SKM-1 (cell line): ENCODE measurements around the gene IL23R.
"Not testable (repeated sequence)": the region's sequence is repeated elsewhere in the genome, so short reads cannot be mapped to it uniquely, and the experiment has no call there.

Source experiments
- DNase-seq: peaks from one replicate; lab custom pipeline; 2025; ENCODE audit not compliant: unreplicated experiment; lab: John Stamatoyannopoulos, UW

IL23R gene

GRCh38 chr1:67166196-67166595 lies at the start of gene IL23R:
Gene IL23R (plus strand): TSS chr1:67166454. CDS start chr1:67168121, 1,667 bp downstream.
- no peak for DNase-seq

- no peak for DNase-seq
These were observed 48.1 kb upstream of the IL23R start for GRCh38 chr1:67118191-67118590.

- DNase-seq, result no peak
These were observed 47.6 kb upstream of the IL23R start for GRCh38 chr1:67118646-67119045.

- no peak for DNase-seq
These were observed 45.2 kb upstream of the IL23R start for GRCh38 chr1:67120855-67121619.

- DNase-seq, result no peak
These were observed 41.8 kb upstream of the IL23R start for GRCh38 chr1:67124455-67124854.

DNA sequence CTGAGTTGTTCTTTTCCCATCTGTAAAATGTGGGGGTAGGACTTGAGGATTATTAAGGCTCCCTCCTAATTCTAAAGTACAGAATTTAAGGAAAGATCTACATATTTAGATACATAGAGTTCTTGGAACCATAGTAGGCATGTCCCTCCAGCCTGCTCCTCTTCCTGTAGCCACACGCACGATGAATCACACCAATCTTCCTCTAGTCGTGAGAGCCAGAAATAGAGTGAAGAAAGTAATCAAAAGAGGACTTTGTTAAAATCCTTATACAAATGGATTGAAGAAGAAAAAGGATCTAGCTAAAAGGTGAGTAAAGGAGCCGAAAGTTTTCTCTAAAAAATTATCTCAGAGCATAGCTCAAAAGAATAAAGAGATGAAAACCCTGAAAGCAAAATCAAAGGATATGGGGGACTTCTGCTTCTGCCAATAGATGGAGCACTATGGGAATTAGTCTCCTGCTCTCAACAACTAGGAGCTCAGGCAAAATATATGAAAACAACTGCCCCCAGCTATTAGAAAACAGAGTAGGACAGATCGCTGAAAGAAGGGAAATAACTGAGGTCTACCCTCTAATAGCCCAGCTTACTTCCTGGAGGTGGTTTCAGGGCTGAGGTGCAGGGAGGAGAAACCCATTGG lies 40.0 kb upstream of the IL23R start:
- no peak for DNase-seq

DNA sequence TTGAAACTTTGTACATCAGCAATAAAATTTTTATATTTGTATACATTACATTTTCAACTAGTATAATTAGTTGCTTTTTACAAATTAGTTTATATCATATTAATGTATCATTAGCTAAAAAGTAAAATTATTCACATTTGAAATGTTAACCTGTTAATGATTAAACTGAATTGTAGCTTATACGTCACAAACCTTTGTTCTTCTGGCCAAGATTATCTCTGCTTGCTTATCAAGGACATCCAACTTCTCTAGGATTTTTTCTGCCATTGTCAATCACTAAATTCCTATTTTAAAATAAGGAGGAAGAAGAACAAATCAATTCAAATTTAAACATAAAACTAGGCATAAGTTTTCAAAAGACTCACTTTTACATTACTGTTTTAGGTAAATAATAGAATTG lies 39.3 kb upstream of the IL23R start:
- DNase-seq, result no peak

DNA sequence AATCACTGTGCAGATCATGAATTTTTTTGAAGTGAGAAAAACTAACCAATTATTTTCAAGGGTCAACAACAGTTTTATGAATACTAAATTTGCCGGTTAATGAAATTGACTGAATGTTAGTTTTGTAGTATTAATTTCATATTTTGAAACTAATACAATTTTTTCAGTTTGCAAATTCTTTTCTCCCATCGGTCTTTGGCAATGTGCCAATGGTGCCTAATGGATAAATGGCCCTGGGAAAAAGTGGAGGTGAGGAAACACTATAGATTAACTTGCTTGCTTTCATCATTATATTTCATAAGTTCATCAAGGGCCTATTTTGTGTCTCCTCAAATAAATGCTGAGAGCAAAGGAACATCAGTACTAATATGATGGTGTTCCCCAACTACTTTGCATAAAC lies 35.6 kb upstream of the IL23R start:
- no peak for DNase-seq

- no peak for DNase-seq
These were observed 33.1 kb upstream of the IL23R start for GRCh38 chr1:67133177-67133576.

- DNase-seq, result no peak
These were observed 31.6 kb upstream of the IL23R start, which contains the start of gene C1orf141 for GRCh38 chr1:67134695-67135094. Gene C1orf141 (minus strand): TSS chr1:67134970. CDS start chr1:67127240, 7,730 bp downstream.

GRCh38 chr1:67135354-67135753 lies 30.9 kb upstream of the IL23R start:
- DNase-seq, result no peak

DNA sequence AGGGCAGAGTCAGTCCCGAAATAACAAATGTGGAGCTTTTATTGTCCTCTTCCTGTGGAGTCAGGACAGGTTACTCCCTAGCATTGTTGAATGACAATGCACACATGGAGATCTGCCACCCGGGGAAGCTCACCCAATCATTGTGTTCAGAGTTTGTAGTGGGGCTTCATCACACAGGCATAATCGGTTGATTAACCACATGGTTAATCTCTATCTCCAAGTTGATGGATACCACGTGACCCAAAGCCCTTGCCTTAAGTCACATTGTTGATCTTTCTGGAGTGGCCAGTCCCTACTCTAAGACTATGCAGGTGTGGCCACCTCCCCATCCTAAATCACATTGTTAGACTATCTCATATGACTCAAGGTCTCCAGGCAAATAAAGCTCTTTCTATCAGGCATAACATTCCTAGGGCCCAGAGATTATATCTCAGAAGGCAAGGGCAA lies 28.9 kb upstream of the IL23R start:
- DNase-seq, result no peak

GRCh38 chr1:67138813-67139499 lies 27.3 kb upstream of the IL23R start:
- DNase-seq, result no peak

- DNase-seq, result no peak
These were observed 25.8 kb upstream of the IL23R start for GRCh38 chr1:67140460-67140859.

- not testable (repeated sequence) for DNase-seq
These were observed 24.4 kb upstream of the IL23R start for GRCh38 chr1:67141832-67142231.

GRCh38 chr1:67142931-67143330 lies 23.3 kb upstream of the IL23R start:
- DNase-seq, result no peak

- DNase-seq, result no peak
These were observed 22.3 kb upstream of the IL23R start for GRCh38 chr1:67143966-67144365.

DNA sequence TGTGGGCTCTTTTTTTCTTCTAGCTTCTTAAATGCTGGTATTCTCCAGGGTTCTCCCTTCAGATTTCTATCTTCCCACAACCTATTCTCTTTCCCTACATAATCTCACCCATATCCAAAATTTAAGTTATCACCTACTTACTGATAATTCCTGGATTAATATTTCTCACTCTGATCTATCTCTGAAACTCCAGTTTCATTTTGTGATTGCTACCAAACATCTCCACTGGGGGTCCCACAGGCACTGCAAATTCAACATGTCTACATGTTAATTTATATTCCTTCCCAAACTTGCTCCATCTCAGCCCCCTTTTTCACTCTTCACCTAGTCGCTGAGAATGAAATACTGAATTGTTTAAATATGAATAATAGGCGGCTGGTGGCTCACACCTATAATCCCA lies 21.6 kb upstream of the IL23R start:
- no peak for DNase-seq

GRCh38 chr1:67146101-67146500 lies 20.2 kb upstream of the IL23R start:
- no peak for DNase-seq

DNA sequence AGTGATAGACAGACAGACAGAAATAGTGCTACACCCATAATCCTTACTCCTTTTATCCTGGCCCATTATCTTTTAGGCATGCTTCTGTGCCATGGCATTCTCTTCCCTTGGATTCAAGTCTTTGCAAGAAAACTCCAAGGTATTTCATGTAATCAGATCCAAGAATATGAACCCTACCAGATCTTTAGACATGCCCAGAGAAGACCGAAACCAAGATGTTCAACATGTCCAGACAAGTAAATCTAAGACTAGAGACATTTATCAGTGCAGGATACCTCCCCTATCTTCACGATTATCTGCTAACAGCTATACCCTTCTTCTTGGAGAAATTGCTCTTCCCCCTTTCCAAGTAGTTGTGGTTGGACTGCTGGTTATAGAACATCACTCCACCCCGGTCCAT lies 19.7 kb upstream of the IL23R start:
- no peak for DNase-seq

GRCh38 chr1:67147973-67148372 lies 18.3 kb upstream of the IL23R start:
- not testable (repeated sequence) for DNase-seq
